Measurements from ENCODE around the gene NCK1. TPM values are rescaled to one million over a fixed set of nuclear protein-coding genes. Genes with fewer than 3 reads are reported as not detected.

Gene NCK1
- total RNA-seq, 1 donor from 2014 or later: 23.8 TPM

- H3K9me3 Mint-ChIP-seq (ENCODE audit: low read depth): no peaks in the 10 kb centered on the region
- H3K27ac Mint-ChIP-seq: no peak overlapping the region
- no peaks in the 10 kb centered on the region for H3K27me3 Mint-ChIP-seq
Measured at GRCh38 chr3:136946978-136947377, 85.0 kb downstream of the NCK1 start.

GRCh38 chr3:136947477-136947876, 85.5 kb downstream of the NCK1 start:
- no peaks in the 10 kb centered on the region for H3K9me3 Mint-ChIP-seq (ENCODE audit: low read depth)
- no peak for DNase-seq (ENCODE audit: low spot score, unreplicated experiment)
- H3K4me3 Mint-ChIP-seq (ENCODE audit: low read depth): no peak overlapping the region
- peaks cover 14% of the 10 kb centered on the region for H3K36me3 Mint-ChIP-seq (ENCODE audit: insufficient read depth)
- peaks cover 9% of the 10 kb centered on the region for H3K4me1 Mint-ChIP-seq (ENCODE audit: low read depth)
- no peaks in the 10 kb centered on the region for H3K27me3 Mint-ChIP-seq
- TF ChIP-seq CTCF (IDR thresholded peaks at IDR 0.05; ENCODE audit: unreplicated experiment): no peak
- H3K27ac Mint-ChIP-seq: no peak overlapping the region

More at GRCh38 chr3:136946978-136947377, 85.0 kb downstream of the NCK1 start:
- no peak for DNase-seq (ENCODE audit: low spot score, unreplicated experiment)
- peaks cover 8% of the 10 kb centered on the region for H3K4me1 Mint-ChIP-seq (ENCODE audit: low read depth)
- TF ChIP-seq CTCF (IDR thresholded peaks at IDR 0.05; ENCODE audit: unreplicated experiment): no peak
- H3K4me3 Mint-ChIP-seq (ENCODE audit: low read depth): no peak overlapping the region
- peaks cover 14% of the 10 kb centered on the region for H3K36me3 Mint-ChIP-seq (ENCODE audit: insufficient read depth)

- H3K4me1 Mint-ChIP-seq (ENCODE audit: low read depth): peaks cover 11% of the 10 kb centered on the region
- DNase-seq (ENCODE audit: low spot score, unreplicated experiment): no peak
- H3K4me3 Mint-ChIP-seq (ENCODE audit: low read depth): no peak overlapping the region
- no peaks in the 10 kb centered on the region for H3K27me3 Mint-ChIP-seq
- peaks cover 14% of the 10 kb centered on the region for H3K36me3 Mint-ChIP-seq (ENCODE audit: insufficient read depth)
- H3K9me3 Mint-ChIP-seq (ENCODE audit: low read depth): no peaks in the 10 kb centered on the region
- no peak for TF ChIP-seq CTCF (IDR thresholded peaks at IDR 0.05; ENCODE audit: unreplicated experiment)
- no peak overlapping the region for H3K27ac Mint-ChIP-seq
Measured at GRCh38 chr3:136949146-136949545, 87.1 kb downstream of the NCK1 start.

GRCh38 chr3:136949708-136950107, 87.7 kb downstream of the NCK1 start:
- Mint-ChIP-seq H3K4me1 (ENCODE audit: low read depth) (peaks cover 11% of the 10 kb centered on the region), H3K9me3 (ENCODE audit: low read depth) (no peaks in the 10 kb centered on the region), H3K27me3 (no peaks in the 10 kb centered on the region), H3K36me3 (ENCODE audit: insufficient read depth) (peaks cover 14% of the 10 kb centered on the region), H3K4me3 (ENCODE audit: low read depth) (no peak overlapping the region), H3K27ac (no peak overlapping the region)
- DNase-seq (ENCODE audit: low spot score, unreplicated experiment): no peak
- no peak for TF ChIP-seq CTCF (IDR thresholded peaks at IDR 0.05; ENCODE audit: unreplicated experiment)

GRCh38 chr3:136950623-136951022, 88.6 kb downstream of the NCK1 start:
- H3K4me3 Mint-ChIP-seq (ENCODE audit: low read depth): no peak overlapping the region
- no peak overlapping the region for H3K27ac Mint-ChIP-seq
- DNase-seq (ENCODE audit: low spot score, unreplicated experiment): no peak
- TF ChIP-seq CTCF (IDR thresholded peaks at IDR 0.05; ENCODE audit: unreplicated experiment): no peak
- H3K9me3 Mint-ChIP-seq (ENCODE audit: low read depth): no peaks in the 10 kb centered on the region
- H3K36me3 Mint-ChIP-seq (ENCODE audit: insufficient read depth): peaks cover 11% of the 10 kb centered on the region
- H3K4me1 Mint-ChIP-seq (ENCODE audit: low read depth): peaks cover 16% of the 10 kb centered on the region
- H3K27me3 Mint-ChIP-seq: no peaks in the 10 kb centered on the region
